ENCODE measurements around the gene RCSD1.

The RCSD1 gene

DNA sequence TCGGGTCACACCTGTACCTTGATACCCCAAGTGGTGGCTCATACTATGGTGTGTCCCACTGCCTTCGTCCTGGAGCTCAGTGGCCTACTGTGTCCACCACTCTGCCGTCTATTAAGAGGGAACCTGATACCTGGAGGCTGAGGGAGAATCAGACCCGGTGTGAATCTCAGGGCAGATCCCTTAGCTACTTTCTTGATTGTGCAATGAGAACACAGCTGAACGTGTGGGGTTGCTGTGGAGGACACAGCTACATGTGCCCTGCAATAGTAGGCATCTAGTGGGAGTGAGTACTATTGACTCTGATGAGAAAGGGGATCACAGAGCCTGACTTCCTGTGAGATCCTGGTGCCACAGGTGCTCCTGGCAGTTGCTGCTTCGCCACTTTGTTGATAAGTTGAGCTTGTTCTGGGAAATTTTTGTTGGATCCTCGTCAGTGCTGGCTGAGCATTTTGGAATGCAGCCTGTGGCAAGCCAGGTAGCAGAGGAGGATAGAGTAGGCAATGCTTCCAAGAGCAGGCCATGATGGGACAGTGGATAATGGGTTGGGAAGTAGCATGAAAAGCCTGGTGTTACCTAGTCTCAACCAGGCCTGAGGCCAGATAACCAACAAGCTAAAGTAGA is 63.5 kb downstream of the RCSD1 start:
- no peak for DNase-seq

GRCh38 chr1:167694691-167695090 is 64.7 kb downstream of the RCSD1 start:
- DNase-seq: no peak

DNA sequence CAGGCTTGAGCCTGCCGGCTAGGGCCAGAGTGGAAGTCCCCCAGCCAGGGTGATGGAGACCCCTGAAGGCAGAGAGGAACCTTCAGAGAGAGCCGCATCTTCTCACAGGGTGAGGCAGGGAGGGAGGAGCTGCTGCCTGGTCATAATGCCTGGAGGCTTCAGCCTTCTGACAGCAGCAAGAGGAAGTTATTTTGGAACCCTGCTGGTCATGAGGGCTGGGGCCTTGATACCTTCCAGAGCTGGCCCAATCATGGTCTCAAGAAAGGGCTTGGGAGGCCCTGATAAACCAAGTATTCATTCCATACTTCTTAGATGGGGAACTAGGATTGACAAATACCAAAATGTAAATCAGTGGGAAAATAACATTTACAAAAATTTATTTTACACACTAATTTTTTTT is 65.1 kb downstream of the RCSD1 start:
- DNase-seq: no peak

- no peak for DNase-seq
These were observed 65.9 kb downstream of the RCSD1 start for GRCh38 chr1:167695756-167696561.

DNA sequence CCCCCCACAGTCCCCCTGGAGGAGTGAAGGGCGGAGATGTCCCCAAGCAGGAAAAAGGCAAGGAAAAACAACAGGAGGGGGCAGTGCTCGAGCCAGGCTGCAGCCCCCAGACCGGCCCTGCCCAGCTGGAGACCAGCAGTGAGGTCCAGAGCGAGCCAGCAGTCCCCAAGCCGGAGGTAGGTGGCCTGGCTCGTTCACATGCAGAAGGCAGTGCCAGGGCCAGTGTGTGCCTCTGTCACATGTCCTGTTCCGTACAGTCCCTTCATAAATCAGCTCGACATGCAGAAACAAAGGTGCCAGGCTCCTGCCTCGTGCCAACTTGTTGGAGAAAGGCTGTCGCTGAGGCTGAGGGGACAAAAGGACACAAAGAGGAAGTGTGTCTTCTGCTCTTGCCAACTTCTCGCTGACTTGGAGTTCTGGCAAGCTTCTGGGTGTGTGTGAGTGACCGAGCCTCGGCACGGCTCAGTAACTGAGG is 67.7 kb downstream of the RCSD1 start:
- DNase-seq: no peak

GRCh38 chr1:167698313-167698712 is 68.3 kb downstream of the RCSD1 start:
- no peak for DNase-seq

GRCh38 chr1:167701510-167701909 is 71.5 kb downstream of the RCSD1 start:
- no peak for DNase-seq

DNA sequence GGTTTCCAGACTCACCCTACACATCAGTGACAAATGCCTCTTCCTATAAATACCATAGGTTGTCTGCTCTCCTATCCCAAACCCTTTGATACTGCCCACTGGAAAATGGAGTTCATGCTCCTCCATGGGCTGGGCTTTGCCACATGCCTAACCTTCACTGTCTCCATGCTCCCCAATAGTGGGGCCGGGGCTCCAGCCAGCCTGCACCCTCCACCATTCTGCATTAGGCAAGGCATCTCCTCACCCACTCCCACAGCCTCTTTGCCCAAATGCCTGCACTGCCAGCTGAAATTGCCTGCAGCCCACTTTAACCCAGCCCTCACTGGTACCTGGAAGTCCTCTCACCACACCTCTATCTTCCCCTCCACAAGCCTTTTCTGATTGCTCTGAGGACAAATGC is 73.5 kb downstream of the RCSD1 start:
- no peak for DNase-seq

DNA sequence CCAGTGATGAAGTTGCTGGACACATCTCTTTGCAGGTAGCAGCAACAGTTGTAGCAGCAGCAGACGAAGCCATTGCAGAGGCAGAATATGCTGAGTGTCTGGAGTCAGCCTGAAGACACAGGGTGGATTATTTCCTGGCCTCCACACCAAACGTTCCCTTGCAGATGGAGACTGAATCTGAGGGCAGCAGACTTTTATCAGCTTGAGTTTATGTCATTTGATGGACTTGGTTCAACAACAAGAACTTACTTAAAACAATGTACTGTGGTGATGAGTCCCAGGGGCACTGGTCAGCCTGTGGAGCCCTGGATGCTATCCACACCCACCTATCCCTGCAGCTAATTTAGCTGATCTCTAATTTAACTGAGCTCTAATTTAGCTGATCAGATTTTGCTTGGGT is 74.7 kb downstream of the RCSD1 start:
- no peak for DNase-seq

DNA sequence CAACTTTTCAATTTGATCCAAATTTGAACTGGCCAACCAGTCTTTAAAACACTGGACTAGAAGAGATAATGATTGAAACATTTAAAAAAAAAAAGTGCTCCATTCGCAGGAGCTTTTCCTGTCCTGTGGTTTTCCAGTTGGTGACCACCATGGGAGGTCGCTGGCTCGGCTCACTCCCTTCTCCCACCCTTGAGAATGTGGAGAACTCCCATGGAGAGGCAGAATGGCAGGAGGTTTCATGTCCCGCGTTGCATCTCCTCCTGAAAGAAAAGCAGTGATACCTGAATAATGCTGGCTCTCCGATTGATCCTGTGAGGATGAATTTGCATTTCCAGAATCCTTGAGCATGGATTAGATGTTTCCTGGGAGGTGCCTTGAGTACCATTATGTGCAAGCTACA is 75.2 kb downstream of the RCSD1 start:
- no peak for DNase-seq

- DNase-seq: no peak
These were observed 76.3 kb downstream of the RCSD1 start for GRCh38 chr1:167706363-167706762.

DNA sequence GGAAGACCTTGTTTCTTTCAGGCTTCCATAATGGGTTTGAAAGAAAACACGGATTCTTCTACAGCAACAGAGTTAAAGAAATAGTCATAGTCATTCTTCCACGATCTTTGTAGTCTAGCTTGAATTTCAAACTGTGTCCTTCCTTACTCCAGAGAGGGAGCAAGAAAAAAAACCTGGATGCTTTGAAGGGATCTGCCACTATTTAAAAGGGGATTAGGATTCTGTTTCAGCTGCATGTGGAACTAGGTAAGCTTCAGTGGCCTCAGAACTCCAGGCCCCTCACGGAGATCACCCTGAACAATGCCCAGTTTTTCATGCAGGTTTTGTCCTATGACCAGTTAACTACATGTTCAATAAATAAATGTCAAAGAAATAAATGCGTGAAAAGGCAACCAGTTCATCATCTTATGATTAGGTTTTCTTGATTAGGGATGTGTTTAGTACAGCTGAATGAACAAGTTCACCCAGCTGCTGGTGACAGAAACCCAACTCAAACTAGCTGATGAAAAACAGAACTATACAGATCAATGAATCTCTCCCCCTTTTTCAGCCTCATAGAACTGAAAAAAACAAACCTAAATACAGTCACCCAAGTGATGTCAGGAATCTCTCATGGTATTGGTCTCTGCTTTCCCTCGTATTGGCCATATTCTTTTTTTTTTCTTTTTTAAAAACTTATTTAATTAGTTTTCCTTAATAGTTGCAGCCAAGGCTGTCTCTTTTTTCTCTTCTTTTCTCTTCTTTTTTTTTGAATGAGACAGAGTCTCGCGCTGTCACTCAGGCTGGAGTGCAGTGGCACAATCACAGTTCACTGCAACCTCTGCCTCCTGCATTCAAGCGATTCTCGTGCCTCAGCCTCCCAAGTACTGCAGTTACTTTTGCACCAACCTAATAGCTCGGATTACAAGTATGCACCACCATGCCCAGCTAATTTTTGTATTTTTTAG is 77.2 kb downstream of the RCSD1 start:
- DNase-seq: no peak

- no peak for DNase-seq
These were observed 77.9 kb downstream of the RCSD1 start for GRCh38 chr1:167707942-167708341.

DNA sequence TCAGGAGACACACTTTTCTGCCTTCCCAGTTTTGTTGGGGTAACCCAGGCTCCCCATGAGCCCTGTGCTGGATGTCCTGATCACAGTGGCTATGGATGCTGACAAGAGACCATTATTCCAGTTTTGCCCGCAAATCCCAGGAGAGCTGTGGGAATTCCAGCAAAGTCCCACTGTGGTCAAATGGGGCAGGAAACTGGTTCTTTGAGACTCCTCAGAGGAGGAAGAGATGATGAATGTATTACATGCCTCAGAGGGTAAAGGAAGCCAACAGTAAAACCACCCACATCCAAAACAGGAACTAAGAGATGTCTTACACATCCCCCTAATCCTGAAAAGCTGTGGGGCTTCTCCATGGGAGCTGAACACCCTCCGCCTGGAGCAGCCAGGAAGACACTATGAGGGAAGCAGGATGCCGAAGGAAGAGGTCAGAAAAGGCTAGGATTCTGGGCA is 78.9 kb downstream of the RCSD1 start:
- DNase-seq: no peak

- DNase-seq: no peak
These were observed 80.8 kb downstream of the RCSD1 start for GRCh38 chr1:167710836-167711235.

DNA sequence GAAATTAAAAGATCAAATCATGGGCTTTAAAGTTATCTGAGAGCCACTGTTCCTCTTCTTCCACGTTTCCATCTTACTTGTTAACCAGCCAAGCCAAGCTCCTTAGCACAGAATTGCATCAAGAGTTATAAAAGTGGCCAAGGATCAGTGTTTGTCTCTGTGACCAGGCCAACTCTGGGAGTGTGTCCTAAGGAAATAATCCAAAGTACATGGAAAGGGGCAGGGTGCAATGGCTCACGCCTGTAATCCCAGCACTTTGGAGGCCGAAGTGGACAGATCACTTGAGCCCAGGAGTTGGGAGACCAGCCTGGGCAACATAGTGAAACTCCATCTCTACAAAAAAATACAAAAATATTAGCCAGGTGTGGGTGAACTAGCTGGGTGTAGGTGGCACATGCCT is 81.8 kb downstream of the RCSD1 start:
- no peak for DNase-seq

GRCh38 chr1:167713330-167714081 is 83.5 kb downstream of the RCSD1 start:
- no peak for DNase-seq

DNA sequence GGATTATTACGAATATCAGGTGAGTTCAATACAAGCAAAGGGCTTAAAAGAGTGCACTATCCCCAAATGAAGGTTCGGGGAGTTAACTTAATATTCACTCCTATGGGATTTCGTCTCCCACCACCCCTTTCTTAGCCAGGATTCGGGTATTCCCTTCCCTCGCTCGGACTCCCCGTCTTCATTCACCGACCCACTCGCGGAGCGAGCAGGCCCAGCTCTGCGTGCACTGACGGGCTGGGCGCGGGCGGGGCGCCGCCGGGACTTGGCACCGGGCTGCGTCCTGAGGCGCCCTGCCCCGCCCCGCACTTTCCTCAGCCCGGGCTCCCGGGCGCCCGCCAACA is 84.0 kb downstream of the RCSD1 start:
- no peak for DNase-seq

- DNase-seq: peak; percentile 90
These were observed 84.6 kb downstream of the RCSD1 start for GRCh38 chr1:167714439-167715156.

DNA sequence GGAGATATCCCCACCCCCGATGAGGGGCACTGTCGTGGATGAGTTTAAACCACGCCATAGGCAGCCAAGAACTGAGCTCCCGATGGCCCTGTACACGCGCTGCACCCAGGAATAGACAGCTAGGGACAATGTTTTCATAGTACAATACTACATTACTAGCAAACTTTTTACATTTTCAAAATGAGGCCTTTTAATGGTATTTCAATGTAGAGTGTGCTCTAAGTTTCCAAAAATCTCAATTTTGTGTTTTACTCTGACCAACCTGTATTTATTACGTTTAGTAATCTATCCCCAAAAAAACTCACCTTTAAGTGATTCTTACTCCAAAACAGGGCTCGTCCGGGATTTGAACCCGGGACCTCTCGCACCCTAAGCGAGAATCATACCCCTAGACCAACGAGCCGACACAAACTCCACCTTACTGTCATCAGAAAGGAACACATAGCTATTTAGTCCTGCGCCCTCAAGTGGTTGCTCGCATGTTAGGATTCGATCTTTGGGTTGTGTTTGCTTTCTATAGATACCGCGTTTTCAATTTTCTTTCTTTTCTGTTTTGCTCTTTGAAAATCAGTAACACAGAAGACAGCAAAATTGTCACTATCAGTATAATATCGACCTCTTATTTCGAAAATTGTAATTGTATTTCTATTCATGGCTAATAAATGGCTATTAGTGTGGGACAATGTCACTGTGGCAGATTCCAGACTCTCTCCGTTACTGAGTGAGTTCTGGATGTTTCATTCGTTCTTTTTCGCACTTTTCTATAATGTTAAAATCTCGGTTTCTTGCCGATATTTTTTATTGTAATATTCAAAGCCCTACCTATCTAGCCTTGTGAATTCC is 85.3 kb downstream of the RCSD1 start:
- DNase-seq: peak; percentile 89

- no peak for DNase-seq
These were observed 85.9 kb downstream of the RCSD1 start for GRCh38 chr1:167716000-167716271.
